Heart right ventricle (tissue), 16 donors: Measurements from ENCODE around the gene ELF4. TPM values are rescaled to one million over a fixed set of nuclear protein-coding genes. Genes with fewer than 3 reads are reported as not detected.
A peak's percentile ranks its signal among the peaks of the same experiment; 100 is the strongest.

ENCODE experiments used
- ATAC-seq, 8 donors: fragments of 200-7000 bp; cut with Tn5 transposase; one replicate each; pipeline ENCODE4 v1.9.1; 2020; ENCODE audit warnings: mild to moderate bottlenecking in 8 of 8, moderate library complexity in 8 of 8, moderate number of reproducible peaks in 1 of 8
- DNase-seq, 2 donors: peaks; one replicate each; pipeline ENCODE4 v3.0.0-alpha.2; 2020
- H3K27ac ChIP-seq, 10 donors: fragments of 200-600 bp; sonication (generic) in 2 of 10; one replicate each; pipeline versions ENCODE4 v1.5.0 to v1.8.0; 2020 to 2022; ENCODE audit warnings: mild to moderate bottlenecking in 3 of 10
- H3K27me3 ChIP-seq, 7 donors: fragments of 200-600 bp; one replicate each; pipeline ENCODE4 v1.8.0; 2021 to 2022; ENCODE audit warnings: mild to moderate bottlenecking in 2 of 7
- H3K36me3 ChIP-seq, 9 donors: fragments of 200-600 bp; sonication (generic) in 1 of 9; one replicate each; pipeline versions ENCODE4 v1.5.0 to v1.8.0; 2020 to 2022; ENCODE audit warnings: mild to moderate bottlenecking in 2 of 9
- H3K4me1 ChIP-seq, 9 donors: fragments of 200-600 bp; sonication (generic) in 1 of 9; one replicate each; pipeline versions ENCODE4 v1.5.0 to v1.8.0; 2020 to 2022; ENCODE audit warnings: mild to moderate bottlenecking in 4 of 9
- H3K4me3 ChIP-seq, 10 donors: fragments of 200-600 bp; sonication (generic) in 2 of 10; one replicate each; pipeline versions ENCODE4 v1.5.0 to v1.8.0; 2020 to 2022; ENCODE audit warnings: mild to moderate bottlenecking in 7 of 10, moderate library complexity in 2 of 10
- H3K9me3 ChIP-seq, 11 donors: fragments of 200-600 bp in 10 of 11; sonication (generic) in 2 of 11; one replicate each; pipeline versions ENCODE4 v1.5.0 to v1.8.0; 2013 to 2022; ENCODE audit warnings: mild to moderate bottlenecking in 2 of 11, control low read depth in 1 of 11, moderate library complexity in 1 of 11
- WGBS, 2 donors: extraction: QIAGEN DNeasy Blood & Tissue Kit; methylation state at CpG; one replicate each; pipeline ENCODE4 v1.1.7; 2013; ENCODE audit warnings: inconsistent platforms in 1 of 2; 5-methylcytosine and 5-hydroxymethylcytosine counted together
- intact Hi-C, 10 donors: fragments of 100-400 bp; cut with DNase I; formaldehyde crosslinking; loops; one replicate each; pipeline versions ENCODE4 v1.11.1 to v1.14.2; 2022
- polyA plus RNA-seq, 2 donors: library from polyadenylated mRNA; stranded (reverse); fragments of 200-250 nt; gene quantifications; one replicate each; pipeline ENCODE4 v1.2.3, GENCODE V29; 2013
- total RNA-seq, 10 donors: library from RNA; stranded (reverse); fragmentation: NEBNext Ultra II Directional in 3 of 10; extraction: Animal tissue kit (Norgen Biotek cat#: 25700) in 3 of 10; gene quantifications; one replicate each; pipeline versions ENCODE4 v1.2.1 to v1.2.4, GENCODE V29; 2021 to 2023
- TF ChIP-seq, protein P1 (sequence below), 9 donors: fragments of 200-600 bp; sonication (generic) in 2 of 9; IDR thresholded peaks; one replicate each; pipeline versions ENCODE4 v1.5.0 to v1.8.0; 2021 to 2022; ENCODE audit warnings: antibody characterized with exemption in 9 of 9, mild to moderate bottlenecking in 5 of 9, moderate library complexity in 1 of 9
- donor health status: Arrhythmogenic right ventricular cardiomyopathy.
- donor health status: ischemic (EF 13 %, LVEDD 7.1; RV severe dilation, severe dysfunction).
- donor health status: healthy with polysubstance abuse.
- donor health status: DM: no; HTN: yes; CAD: no.
- donor health status: DM: no; HTN: no; CAD: no.
- donor health status: ischemic (EF 25% LVEDD 6.9; RV normal size, moderate dysfunction).
- donor health status: ischemic (EF 25% LVEDD 5.7; RV mildly dilated, moderate dysfunction).
- donor health status: healthy.
- donor health status: DM: yes; HTN: yes; CAD: no.
- donor health status: Ischemic cardiomyopathy.
- donor health status: ischemic (EF 35%, LVEDD 5.7; RV mildly dilated, moderate dysfunction).
- donor health status: nonischemic (EF 11% LVEDD 7.7; RV severe dilation, severe dysfunction).
- donor health status: DM: yes; HTN: yes; CAD: no.
- donor health status: PGD.
- donor health status: ischemic (EF 29% LVEDD 5.4; RV normal size, mild dysfunction).
- donor health status: nonischemic (EF 23%, LVEDD 6.1; RV moderate dilation, normal function).

ELF4 gene
- total and polyA plus RNA-seq, 12 donors = 1.8 to 8.6 (median 2.7) TPM

DNA sequence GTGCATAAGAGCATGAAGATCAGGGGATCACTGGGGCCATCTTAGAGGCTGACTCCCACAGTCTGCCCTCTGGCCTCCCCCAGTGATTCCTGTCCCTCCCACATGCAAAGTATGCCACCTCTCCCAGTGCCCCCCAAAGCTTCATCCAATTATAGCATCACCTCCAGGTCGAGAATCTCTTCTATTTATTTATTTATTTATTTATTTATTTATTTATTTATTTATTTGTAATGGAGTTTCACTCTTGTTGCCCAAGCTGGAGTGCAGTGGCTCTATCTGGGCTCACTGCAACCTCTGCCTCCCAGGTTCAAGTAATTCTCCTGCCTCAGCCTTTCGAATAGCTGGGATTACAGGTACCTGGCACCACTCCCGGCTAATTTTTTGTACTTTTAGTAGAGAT, 77.7 kb downstream of the ELF4 start:
- Histone ChIP-seq H3K9me3 (no peaks in the 10 kb centered on the region), H3K4me3 (no peak overlapping the region), H3K36me3 (peaks cover 0 to 91% (median 0%) of the 10 kb centered on the region in 9 donors), H3K27me3 (no peaks in the 10 kb centered on the region), H3K4me1 (no peaks in the 10 kb centered on the region), H3K27ac (no peak overlapping the region)
- WGBS, 2 donors = 89 to 94% methylated on average over 3 of the region's 3 CpGs
- no peak for ATAC-seq
- DNase-seq = no peak
- TF ChIP-seq, protein P1, sequence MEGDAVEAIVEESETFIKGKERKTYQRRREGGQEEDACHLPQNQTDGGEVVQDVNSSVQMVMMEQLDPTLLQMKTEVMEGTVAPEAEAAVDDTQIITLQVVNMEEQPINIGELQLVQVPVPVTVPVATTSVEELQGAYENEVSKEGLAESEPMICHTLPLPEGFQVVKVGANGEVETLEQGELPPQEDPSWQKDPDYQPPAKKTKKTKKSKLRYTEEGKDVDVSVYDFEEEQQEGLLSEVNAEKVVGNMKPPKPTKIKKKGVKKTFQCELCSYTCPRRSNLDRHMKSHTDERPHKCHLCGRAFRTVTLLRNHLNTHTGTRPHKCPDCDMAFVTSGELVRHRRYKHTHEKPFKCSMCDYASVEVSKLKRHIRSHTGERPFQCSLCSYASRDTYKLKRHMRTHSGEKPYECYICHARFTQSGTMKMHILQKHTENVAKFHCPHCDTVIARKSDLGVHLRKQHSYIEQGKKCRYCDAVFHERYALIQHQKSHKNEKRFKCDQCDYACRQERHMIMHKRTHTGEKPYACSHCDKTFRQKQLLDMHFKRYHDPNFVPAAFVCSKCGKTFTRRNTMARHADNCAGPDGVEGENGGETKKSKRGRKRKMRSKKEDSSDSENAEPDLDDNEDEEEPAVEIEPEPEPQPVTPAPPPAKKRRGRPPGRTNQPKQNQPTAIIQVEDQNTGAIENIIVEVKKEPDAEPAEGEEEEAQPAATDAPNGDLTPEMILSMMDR (IDR thresholded peaks at IDR 0.05) = no peak
- intact Hi-C loops = loop anchor here in 1 of 10 donors (10.0 kb wide), 1 partner anchor 108 kb away; no protein-coding TSS in a partner anchor

DNA sequence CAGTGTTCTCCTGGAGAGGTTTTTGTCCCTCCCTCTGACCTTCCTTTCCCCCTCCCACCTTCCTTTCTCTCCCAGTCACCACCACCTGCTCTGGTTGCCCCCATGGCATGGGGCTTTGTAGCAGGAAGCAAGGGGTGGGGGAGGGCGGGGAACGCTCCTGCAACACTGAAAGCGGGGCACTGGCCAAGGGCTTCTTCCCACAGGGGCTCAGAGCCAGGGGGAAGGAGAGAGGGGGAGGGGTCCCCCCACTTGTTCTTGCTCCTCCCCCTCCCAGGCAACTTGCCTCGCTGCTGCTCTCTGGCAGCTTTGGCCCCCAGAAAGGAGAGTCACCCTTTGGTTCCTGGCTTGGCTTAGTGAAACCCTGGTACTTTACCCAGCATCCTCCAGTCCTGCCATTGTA, 79.5 kb downstream of the ELF4 start:
- Histone ChIP-seq H3K27ac (no peak overlapping the region), H3K36me3 (peaks cover 0 to 91% (median 0%) of the 10 kb centered on the region in 9 donors), H3K4me3 (no peak overlapping the region), H3K4me1 (no peaks in the 10 kb centered on the region), H3K27me3 (no peaks in the 10 kb centered on the region), H3K9me3 (no peaks in the 10 kb centered on the region)
- no peak for ATAC-seq
- DNase-seq = no peak
- 69 to 87% methylated on average over 2 to 4 of the region's 4 CpGs for WGBS, 2 donors
- TF ChIP-seq, protein P1 (IDR thresholded peaks at IDR 0.05) = no peak
- intact Hi-C loops = loop anchor here in 1 of 10 donors (10.0 kb wide), 1 partner anchor 106 kb away; no protein-coding TSS in a partner anchor

DNA sequence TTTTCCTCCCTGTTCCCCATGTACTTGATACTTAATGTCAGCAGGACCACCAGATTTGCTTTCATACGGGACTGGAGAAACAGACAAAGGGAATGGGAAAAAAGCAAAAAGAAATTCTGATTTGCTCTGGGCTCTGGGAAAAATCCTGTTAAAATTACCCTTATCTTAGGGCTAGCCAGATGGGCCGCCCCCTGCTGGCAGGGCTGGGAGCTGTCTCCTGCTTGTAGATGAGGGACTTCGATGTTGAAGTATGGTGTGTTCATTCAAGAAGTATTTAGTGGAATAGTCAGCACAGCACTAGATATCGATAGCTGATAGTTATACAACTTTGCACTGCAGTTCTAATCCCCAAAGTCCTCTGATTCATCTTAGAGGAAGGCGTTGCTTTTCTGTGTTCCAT, 82.1 kb downstream of the ELF4 start:
- Histone ChIP-seq H3K9me3 (no peaks in the 10 kb centered on the region), H3K27me3 (no peaks in the 10 kb centered on the region), H3K36me3 (peaks cover 0 to 79% (median 0%) of the 10 kb centered on the region in 9 donors), H3K4me1 (peaks cover 0 to 12% (median 0%) of the 10 kb centered on the region in 9 donors), H3K27ac (no peak overlapping the region), H3K4me3 (no peak overlapping the region)
- DNase-seq (peak; percentile 12 to 34), ATAC-seq (no peak)
- intact Hi-C loops = loop anchor here in 8 of 10 donors (2.0 to 10.0 kb wide), 5 partner anchors 46 to 423 kb away; partner anchors contain the start of gene BCORL1 (in 1 of the 8)
- WGBS, 2 donors = 62 to 67% methylated on average over 5 of the region's 5 CpGs
- TF ChIP-seq, protein P1 (IDR thresholded peaks at IDR 0.05) = peak; percentile 38 to 80 (median 67)

DNA sequence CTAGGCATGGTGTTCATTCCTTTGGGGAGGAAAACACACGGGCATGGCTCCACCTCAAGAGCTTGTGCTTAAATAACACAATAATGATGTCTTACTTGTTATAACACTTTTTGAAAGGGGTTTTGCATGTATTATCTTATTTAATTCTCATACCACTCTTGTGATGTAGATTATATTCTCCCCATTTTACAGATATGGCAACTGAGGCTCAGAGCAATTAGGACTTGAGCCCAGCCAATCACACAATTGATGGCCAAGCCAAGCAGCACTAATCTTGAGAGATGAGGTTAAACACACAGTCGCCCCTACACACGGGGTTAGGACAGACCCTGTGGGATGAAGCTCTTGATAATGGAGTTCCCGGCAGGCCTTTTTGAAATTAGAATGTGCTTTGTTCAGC, 82.7 kb downstream of the ELF4 start:
- no peaks in the 10 kb centered on the region for H3K9me3 ChIP-seq
- H3K27me3 ChIP-seq = no peaks in the 10 kb centered on the region
- ATAC-seq (no peak), DNase-seq (no peak)
- H3K36me3 ChIP-seq = peaks cover 0 to 79% (median 0%) of the 10 kb centered on the region in 9 donors
- H3K4me3 ChIP-seq = no peak overlapping the region
- TF ChIP-seq, protein P1 (IDR thresholded peaks at IDR 0.05) = no peak
- H3K4me1 ChIP-seq = peaks cover 0 to 12% (median 0%) of the 10 kb centered on the region in 9 donors
- H3K27ac ChIP-seq = no peak overlapping the region
- WGBS, 2 donors = 90 to 95% methylated on average over 4 of the region's 4 CpGs
- intact Hi-C loops = loop anchor here in 8 of 10 donors (5.0 to 10.0 kb wide), 4 partner anchors 45 to 423 kb away; partner anchors contain the start of gene BCORL1 (in 1 of the 8)
